DMS 273 (cell line): Measurements from ENCODE around the gene EPGN.

Experiments used
- DNase-seq: peaks from one replicate; lab custom pipeline; 2025; ENCODE audit not compliant: unreplicated experiment; lab: John Stamatoyannopoulos, UW

EPGN gene, protein sequence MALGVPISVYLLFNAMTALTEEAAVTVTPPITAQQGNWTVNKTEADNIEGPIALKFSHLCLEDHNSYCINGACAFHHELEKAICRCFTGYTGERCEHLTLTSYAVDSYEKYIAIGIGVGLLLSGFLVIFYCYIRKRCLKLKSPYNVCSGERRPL

DNA sequence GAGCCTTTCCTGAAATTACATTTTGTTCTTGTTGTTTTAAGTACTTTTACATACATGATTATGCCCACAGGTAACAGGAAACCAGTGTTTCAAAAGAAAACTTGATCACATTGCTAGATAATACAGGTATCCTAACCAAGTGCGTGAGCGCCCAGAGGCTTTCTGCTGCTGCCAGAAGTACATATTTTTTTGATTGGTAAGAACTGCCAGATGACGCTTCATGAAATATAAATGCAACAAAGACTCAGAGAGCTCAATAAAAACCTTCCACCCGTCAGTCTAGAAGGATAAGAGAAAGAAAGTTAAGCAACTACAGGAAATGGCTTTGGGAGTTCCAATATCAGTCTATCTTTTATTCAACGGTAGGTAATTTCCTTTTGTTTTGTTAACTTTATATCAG, at the start of gene EPGN:
EPGN (plus strand) TSS at position 256 of the 400 bp plus-strand sequence; CDS start at position 320, 64 bp downstream.
- DNase-seq = no peak

DNA sequence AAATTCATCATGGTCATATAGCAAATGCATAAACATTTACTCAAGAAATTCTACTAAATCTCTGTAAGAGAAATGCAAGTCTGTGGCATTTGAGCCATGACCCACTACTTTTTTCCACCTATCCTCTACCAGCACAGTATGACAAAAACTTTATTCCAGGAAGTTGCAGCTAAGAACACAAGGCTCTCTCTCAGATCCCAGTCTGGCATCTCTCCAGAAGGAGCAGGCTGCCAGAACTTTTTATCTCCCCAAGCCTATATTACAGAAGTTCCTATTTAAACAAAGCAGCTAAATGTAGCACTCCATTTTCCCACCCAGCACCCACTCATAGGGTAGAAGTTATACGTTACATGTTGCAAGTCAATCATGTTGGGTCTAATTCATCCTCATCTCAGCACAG, 49.3 kb upstream of the EPGN start:
- peak; percentile 11 for DNase-seq

DNA sequence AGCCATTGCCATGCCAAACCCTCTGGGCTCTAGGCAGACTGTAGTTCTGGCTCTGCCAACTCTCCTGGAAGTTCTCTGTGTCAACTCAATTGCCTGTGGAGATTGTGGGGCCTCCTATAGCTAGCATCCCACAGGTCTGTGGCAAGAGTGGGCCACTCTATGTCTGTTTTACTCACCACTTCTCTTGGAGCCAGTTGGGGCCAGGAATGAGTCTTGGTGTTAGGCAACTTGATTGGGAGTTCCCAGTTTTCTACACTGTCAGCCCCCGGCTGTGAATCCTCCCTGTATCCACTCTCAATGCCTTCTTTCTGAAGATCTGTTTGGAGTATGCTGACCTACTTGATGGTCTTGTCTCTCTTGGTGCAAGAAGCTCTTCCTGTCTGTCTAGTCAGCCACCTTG, 48.2 kb upstream of the EPGN start:
- DNase-seq = no peak

DNA sequence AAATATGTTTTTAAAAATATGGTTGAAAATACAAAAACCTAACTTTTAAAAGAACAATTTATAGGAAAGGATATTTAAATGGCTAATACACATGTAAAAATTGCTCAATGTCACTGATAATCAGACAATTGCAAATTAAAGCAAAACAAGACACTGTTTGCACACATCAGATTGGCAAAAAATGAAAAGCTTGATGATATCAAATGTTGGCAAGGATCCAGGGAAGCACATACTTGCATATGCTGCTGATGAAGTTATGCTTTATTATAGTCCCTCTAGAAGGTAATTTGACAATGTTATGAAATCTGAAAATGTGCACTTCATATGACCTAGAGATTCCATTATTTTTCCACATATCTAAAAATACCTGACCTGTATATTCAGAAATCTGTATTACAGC, 45.7 kb upstream of the EPGN start:
- DNase-seq = no peak

DNA sequence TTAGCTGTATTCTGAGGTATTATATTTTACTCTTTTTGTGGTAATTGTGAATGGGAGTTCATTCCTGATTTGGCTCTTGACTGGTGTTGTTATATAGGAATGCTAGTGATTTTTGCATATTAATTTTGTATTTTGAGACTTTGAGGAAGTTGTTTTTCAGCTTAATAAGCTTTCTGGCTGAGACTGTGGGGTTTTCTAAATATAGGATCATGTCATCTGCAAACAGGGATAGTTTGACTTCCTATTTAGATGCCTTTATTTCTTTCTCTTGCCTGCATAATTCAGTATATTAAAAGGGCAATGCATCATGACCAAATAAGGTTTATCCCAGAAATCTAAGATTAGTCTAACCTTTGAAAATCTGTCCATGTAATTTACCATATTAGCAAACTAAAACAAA, 44.7 kb upstream of the EPGN start:
- DNase-seq = no peak

DNA sequence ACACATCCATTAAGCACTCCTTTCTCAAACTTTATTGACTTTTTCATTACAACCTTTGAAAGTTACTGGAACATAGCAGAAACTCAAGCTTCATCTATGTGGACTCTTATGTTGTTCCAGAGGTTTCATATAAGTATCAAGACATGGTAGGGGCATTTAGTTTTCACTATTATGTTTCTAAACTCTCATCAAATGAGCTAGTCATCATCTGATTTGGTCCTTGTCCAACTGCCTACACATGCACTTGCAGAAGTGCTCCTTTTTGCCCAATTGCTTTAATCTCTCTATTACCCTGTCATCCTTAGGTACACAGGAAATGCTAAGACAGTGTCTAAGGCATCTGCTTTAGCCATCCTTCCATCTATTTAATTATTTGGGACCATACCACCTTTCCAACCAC, 42.2 kb upstream of the EPGN start:
- no peak for DNase-seq

DNA sequence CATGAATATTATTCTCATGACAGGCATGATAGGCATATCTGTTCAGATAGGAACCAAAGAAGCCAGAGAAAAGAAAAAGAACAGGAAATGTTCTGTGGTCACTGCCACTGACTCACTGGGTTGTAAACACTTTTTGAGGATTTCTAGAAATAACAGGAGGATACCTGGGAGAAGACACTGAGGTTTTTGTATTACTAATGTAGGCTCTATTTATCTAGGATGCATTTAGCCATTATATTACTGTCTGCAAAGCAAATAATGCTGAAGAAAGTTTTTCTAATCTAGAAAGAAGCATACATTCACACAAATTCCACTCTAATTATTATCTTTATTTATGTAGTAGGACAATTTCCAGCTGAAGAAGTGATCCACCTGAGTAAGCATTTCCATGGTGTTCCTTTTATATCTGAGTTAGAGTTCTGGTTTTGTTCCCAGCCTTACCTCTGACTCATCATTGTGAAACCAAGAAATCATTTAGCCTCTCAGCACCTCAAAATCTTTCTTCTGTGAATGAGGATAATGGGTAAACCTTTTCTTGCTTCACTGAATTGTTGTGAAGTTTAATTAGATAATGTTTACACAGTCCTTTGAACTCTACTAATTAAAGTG, 40.2 kb upstream of the EPGN start:
- DNase-seq = no peak

DNA sequence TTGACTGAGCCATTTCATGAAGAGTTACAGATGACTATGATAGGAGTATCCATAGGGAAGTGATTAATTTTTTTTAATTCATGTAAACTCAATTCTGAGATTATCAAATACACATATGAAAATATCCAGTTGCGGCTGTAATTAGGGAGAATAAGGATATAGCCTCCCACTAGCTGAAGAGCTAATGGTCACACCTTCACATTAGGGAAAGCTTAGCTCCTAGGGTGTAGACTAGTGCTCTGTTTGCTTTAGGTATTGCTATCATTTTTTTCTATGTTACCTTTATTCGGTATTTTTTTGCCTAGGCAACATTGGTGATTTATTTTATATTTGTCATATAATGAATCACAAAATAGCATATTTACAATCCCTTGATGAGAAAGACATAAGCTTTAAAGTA, 39.6 kb upstream of the EPGN start:
- DNase-seq = no peak

DNA sequence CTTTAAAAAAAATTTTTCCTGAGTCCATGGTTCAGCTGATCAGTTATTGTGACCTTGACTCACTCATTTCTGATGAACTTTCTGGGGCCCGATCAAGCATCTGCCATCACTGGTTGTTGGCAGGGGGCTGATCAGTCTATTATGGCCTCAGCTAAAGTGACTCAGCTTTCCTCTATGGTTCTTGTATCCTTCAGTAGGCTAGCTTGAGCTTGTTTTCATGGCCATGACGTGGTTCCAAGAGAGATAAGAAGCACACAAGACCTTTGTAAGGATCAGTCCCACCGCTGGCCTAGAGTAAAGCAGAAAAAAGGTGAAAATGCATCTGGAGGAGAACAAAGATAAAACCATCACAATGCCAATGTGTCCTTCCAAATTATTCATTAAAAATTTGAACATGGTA, 29.8 kb upstream of the EPGN start:
- DNase-seq = no peak

DNA sequence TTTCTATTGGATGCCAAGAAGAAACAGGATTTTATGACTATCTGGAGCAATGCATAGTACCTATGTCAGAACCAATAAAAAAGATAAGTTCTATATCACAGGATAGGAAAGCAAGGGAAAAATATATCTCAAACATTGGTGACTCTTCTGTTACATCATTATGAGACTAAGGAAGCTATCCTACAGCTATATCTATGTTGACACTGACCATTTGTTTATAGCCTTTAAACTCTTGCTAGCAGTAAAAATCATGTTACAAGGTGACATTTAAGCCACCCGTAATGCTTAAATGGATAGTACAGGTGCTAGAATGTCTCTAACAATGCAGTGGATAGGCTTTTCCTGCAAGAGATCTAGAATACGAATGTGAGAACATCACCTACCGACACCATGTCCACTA, 28.6 kb upstream of the EPGN start:
- DNase-seq = no peak

DNA sequence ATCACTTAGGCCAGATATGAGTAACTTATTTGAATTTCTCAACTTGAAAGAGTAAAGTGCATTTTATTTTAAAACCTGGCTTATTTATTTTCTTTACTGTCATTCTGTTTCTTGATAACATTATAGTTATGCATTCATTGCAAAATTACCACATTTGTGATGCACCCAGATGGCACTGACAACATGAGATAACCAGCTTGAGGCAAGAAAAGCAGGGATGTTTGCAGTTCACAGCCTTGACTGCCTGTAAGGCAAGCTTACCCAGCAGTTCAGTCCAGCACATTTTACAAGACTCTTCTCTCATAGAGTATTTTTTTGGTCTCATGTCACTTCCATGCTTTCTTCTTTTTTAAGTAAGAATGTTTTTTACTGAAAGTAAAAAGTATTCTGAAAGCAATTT, 25.3 kb upstream of the EPGN start:
- no peak for DNase-seq

DNA sequence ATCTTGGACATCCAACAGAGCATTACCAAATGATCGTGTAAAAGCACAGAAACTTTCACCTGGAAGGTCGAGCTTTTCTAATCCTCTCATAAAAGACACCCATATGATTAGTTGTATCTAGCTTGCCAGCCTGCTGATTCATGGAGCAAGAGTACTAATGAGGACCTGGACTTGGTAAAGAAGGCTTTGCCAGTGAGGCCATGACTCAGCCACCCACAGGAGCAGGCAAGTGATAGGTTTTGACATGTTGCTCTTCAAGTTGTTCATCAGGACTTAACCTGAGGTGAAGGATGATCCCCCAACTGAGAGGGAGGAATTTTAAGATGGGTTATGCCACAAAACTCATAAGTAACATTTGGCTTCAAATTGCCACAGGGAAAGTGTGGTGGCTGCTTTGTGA, 24.7 kb upstream of the EPGN start:
- DNase-seq = no peak

DNA sequence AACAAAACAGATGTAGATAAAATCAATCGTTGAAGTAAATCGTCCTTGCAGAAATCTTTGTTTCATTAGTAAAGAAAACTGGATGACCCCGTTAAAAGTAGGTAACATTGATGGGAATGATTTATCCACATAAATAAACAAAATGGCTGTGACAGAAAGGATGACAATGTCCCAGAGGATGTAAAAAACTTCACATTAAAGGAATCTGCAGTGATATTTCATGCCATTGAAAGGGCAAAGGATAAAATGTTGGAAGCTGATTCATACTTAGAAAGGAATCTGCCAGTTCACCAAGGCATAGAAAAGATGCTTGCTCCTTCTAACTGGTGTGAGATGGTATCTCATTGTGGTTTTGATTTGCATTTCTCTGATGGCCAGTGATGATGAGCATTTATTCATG, 24.2 kb upstream of the EPGN start:
- DNase-seq = no peak

DNA sequence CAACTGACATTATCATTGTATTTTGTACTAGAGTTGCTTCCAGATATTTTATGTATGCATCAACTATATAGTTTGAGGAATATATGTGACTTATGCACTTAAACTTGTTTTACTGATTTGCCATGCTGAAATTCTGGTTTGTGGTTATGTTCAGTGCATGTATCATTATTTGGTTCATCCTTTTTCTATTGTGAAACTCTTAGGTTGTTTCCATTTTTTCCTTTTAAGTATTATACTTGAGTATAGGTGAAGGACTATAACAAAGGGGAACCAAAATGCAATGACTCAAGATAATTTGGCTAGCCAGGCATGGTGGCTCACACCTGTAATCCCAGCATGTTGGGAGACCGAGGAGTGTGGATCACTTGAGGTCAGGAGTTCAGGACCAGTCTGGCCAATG, 21.1 kb upstream of the EPGN start:
- DNase-seq = no peak

DNA sequence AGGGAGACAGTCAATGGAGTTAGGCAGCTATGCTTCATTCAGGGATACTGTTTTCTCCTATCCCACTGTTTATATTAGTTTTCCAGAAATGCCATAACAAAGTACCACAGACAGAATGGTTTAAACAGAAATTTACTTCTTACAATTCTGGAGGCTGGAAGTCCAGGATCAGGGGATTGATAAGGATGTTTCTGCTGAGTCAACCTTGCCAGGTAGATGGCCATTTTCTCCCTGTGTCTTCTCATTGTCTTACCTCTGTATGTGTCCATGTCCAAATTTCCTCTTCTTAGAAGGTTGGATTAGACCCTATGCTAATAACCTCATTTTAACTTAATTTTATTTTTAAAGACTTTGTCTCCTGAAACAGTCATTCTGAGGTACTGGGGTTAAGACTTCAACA, 20.5 kb upstream of the EPGN start:
- DNase-seq = no peak

DNA sequence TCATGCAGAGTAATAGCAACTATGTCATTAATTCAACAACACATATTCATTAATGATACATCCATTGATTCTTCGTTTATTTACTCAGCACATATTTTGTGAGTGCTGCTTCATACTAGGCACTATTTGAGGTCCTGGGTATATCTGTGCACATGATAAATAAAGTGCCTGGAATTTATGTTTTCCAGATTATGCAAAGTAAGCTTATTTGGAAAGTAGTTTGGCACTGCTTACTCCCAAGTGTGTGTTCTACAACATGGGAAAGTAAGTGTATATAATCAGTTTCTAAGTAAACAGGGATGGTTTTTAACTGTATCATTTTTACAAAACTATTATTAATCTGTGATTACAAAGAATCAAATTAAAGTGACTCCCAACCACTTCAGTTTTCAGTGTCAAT, 16.8 kb upstream of the EPGN start:
- DNase-seq = no peak

DNA sequence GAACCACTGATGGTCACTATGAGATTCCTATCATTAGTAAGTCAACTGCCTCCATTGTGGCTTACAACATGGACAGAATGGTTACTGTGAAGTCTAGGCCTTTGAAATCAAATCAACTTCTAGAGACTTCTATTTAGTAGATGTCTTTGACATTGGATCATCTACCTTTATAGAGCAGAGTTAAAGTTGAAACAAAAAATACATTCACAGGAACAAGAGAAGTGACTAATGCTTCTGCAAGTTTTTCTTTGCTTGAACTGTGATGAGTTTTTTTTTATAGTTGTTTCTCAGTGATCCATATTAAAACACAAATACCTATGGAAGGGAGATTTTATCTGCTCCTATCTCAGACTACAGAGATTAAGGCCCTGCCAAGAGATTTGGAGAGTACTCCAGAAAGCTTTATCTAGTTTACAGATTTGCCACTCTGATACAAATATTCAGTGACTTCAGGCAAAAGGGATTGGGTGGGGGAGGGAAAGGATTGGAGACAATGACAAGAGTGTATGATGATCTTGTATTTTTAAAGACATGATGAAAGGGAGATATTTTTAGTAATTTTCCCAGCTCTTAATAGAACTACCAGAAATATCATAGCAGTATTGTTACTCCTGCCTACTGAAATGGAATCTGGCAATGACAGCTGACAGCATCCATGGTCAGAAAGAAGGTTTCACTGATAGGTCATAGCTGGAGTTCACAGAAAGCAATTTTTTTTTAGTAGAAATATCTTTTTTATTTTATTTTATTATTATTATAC, 16.0 kb upstream of the EPGN start:
- no peak for DNase-seq

DNA sequence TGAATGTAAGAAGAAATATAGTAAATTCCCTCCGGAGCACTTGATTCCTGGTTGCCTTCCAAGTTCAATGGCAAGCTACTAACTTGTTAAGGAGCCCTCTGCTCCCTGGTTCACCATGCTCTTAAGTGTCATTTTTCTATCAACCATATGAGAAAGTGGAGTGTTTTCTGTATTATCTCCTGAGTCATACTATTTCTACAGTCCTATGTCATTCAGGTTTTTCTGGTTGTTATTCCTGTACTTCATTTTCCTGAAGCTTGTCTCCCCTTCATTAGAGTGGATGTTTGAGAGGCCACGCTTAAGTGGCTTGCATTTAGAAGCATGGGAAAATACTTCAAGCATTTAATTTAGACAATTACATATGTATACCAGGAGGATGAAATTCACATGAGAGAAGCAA, 14.7 kb upstream of the EPGN start:
- no peak for DNase-seq

DNA sequence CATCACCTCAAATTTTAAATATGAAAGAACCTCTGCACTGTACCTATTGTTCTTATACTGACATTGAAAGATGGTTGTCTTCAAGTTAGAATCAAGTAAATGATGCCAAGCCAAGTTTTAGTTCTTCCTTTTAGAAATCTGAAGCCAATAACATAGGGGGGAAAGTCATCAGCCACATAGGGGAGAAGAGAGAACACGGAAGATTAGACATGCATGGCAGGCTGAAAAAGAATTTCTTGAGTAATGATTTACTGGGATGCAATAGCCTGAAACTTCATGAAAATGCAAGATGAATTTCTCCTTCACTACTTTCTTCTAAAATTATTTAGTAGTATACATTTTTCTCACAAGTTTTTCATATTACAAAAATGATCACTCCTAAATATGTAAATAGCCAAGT, 13.6 kb upstream of the EPGN start:
- DNase-seq = no peak

DNA sequence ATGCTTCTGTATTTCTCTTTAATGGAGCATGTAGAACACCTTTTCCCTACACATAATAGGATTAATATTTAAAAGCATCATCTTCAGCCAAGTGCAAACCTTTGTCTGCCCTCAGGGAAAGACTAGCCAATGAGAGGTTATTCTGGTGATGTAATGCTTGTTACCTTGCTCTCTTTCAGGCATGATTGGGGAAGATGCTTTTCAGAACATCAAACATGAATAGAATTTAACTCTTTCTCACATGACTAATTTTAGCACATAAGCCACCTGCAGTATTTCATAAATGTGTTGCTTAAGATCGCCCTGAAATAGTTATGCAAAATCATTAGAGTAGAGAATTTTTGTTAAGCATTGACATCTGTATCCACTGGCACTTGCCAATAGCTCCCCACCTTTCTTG, 10.7 kb upstream of the EPGN start:
- DNase-seq = no peak

DNA sequence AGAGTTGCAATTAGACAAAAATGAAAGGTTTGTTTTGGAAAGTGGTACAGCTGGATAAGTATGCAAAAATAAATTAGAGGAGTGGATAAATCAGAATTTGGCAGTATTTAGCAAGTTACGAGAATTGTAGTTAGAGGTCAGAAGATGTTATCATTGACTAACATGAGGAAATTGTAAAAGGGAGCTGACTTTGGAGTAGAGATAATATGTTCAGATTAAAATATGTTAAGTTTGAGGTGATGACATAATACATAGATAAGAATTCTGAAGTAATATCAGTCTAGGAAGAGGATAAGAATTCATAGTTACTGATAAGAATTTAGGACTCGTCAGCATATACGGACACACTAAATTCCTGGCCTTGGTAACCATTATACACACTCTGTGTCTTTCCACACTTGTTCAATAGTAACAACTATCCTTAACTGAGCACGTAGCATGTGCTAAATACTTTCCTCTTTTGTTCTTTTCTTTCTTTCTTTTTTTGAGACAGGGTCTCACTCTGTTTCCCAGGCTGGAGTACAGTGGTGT, 4.1 kb upstream of the EPGN start:
- no peak for DNase-seq

DNA sequence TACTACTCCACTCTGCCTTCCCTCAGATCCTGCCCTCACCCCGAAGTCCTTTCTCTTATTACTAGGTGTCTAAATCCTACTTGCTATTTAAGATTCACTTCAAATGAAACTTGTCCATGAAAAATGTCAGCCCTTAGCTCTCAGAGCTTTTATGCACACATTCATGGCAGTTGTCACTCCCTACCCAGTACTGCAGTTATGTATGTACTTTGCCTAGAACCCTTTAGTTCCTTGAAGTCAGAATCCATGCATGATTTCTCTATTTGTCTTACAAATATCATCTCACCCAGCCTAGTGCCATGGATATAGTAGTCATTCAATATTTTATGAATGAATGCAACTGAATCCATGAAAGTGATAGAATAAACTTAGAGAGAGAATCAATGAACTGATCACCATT, 3.3 kb upstream of the EPGN start:
- no peak for DNase-seq

DNA sequence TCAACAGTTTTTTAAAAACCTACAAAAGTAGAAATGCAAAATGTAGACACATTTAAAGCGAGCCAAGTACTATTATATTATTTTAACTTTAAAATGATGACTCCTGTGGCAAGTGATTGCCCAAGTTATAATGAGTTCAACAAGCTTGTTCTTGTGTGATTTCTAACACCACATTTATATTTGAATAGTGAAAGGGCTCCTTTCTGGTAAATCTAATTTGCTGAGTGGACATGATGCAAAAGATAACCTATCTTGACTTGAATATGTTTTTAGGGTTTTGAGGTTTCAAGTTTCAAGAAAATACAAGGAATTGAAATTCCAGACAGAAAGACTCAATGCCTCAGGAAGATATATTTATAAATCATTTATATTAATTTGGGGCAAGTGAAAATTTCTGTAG, 1.1 kb upstream of the EPGN start:
- DNase-seq = no peak
